GM20431 (cell line): Measurements from ENCODE around the gene PLEKHB2.
"Not testable (repeated sequence)": the region's sequence is repeated elsewhere in the genome, so short reads cannot be mapped to it uniquely, and the experiment has no call there.

Experiments used
- in situ Hi-C: fragments of 300-500 bp; cut with MseI, MboI; formaldehyde crosslinking; loops from one replicate; pipeline ENCODE4 v1.15.0; 2020; ENCODE audit warnings: low sequenced_read_pairs; ENCODE audit not compliant: unreplicated experiment

PLEKHB2 gene, protein sequence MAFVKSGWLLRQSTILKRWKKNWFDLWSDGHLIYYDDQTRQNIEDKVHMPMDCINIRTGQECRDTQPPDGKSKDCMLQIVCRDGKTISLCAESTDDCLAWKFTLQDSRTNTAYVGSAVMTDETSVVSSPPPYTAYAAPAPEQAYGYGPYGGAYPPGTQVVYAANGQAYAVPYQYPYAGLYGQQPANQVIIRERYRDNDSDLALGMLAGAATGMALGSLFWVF

DNA sequence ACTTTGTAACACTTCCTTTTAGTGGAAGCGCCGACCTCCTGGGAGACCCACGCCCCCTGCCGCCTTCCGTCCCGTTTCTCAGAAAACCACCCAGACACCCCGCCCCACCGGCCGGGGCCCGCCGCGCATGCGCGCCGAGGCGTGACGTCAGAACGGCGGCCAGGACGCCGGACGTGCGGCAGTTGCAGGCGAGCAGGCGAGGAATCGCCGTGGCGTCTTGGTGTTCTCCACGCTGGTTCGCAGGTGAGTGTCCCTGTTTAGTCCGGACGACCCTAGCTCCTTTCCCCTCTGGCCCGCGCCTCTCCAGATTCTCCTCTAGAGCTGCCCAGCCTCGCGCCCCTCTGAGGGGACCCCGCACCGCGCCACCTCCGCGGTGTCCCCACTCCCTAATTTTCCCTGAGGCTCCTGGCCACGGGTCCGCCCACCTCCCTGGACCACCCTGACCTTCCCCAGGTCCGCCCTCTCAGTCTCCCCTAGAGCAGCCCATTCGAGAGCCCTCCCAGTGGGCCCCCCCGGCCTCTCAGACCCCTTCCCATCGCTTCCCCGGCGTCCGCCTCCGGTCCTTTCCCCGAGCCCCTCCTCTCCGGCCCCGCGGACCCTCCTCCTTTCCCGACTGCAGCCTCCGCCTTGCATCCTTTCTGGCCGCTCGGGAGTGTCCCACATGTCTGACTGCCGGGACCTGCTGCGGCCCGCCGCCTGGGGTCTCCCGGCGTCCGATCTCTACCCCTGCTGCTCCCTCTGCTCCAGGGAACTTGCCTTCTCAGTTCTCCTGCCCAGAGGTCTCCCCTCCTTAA, at the start of gene PLEKHB2:
Gene PLEKHB2, plus strand, starts transcription at position 181 of the 794 bp plus-strand sequence. CDS start 15,606 bp downstream, outside the sequence.
- in situ Hi-C loops = no loop called here

DNA sequence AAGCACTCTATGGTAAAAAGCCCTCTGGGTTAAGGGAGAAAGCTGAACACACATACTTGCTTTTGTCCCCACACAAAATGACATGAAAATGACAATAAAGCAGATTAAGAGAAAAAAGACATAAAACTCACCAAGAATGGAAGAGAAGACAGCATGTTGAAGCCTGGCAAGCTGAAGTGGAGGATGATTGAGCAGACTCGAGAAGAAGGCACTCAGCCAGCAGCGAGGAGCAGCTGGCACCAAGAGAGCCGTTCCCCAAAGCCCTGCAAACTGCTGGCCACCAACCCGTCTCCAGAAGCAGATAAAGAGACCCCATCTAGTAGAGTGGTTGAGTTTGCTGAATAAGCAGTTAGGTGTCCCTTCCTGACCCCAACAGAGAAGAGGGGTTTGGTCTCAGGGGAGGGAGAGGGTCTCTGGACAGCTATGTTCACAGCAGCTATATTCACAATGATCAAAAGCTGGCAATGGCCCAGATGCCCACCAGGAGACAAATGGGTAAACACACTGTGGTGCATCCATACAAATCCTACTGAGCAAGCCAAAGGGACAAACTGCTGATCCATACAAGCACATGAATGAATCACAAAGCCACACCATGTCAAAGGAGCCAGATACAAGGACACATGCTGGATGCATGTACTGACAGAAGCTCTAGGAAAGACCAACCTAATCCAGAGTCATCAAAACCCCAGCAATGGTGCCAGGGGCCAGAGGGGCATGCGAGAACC, 48.8 kb upstream of the PLEKHB2 start:
- in situ Hi-C loops = no loop called here

DNA sequence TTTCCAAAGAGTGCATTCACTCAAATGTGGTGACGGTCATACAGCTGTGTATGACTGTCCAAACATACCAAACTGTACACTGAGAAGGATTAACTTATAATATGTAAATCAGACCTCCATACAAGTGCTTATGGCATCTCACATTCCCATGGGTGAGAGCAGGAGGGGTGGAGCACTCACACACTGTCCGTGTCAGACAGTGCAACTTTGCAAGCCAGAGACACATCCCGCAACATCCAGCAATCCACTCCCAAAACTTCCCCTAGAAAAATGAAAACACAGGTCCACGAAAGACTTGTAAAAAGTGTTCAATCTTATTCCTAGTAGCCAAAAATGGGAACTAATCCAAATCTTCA, 48.2 kb upstream of the PLEKHB2 start:
- in situ Hi-C loops = no loop called here

DNA sequence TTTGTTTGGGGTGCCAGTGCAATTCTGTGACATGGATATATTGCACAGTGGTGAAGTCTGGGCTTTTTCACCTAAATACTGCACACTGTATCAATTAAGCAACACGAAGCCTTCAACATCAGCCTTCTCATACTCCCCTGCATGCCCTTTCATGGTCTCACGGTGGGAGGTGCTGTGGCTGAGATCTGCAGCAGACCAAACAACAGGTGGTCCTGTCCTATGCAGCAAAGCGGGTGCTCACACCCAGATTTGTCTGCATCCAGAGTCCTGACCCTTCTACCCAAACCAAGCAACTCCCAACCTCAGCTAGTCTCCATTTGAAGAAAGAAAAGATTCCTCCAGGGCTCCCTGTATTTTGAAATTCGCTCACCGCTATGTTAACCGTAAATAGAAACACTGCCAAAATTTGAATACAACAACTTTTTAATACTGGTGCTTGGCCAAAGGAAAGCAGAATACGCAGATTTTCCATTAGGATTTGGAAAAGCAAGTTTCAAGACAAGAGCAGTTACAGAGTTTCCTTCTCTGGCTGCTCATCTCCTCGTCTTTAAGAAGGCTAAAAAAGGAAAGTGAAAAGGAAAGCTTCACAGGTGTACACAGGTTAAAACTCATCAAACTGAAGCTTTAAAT, 46.8 kb upstream of the PLEKHB2 start:
- in situ Hi-C loops = no loop called here

DNA sequence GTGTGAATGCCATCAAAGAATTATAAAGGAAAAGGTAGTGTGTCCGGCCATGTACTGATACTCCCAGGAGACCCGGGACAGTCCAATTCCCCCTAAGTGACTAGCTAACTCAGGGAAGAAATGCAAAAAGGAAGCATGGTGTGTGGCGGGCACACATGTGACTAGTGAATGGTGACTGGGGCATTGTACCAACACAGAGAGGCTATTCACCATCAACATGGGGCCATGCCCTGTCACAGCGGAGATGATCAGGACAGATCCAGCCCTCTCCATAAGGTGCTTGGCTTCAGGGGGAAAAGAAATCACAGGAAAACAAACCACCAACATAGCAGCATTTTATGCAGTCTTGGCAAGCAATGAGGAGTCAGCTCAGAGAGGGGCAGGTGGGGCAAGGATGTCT, 46.2 kb upstream of the PLEKHB2 start:
- in situ Hi-C loops = no loop called here

DNA sequence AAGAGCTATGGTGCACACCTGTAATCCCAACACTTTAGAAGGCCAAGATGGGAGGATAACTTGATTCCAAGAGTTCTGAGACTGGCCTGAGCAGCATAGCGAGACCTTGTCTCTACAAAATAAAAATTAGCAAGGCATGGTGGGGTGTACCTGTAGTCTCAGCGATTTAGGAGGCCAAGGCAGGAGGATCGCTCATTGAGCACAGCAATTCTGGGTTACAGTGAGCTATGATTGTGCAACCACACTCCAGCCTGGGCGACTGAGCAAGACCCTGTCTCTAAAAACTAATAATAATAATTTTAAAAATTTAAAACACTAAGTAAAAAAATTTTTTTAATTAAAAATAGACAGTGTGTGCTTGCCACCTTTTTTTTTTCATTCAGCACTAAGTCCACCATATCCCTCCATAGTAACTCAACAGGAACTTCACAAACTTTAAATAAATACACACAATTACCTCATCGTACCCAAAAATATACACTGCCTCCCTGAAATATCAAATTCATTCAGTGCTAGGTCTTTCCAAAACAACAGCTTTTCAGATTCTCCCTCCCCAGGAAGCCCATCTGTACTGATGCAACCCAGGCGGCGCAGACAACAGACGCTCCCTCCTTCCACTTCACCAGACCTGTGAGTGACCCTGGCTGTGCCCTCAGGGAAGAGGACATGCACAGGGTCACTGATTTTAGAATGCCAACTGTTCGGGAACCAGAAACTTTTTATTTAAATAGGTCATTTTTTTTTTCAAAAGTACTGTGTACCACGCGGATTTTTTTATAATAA, 41.4 kb upstream of the PLEKHB2 start:
- in situ Hi-C loops = no loop called here

DNA sequence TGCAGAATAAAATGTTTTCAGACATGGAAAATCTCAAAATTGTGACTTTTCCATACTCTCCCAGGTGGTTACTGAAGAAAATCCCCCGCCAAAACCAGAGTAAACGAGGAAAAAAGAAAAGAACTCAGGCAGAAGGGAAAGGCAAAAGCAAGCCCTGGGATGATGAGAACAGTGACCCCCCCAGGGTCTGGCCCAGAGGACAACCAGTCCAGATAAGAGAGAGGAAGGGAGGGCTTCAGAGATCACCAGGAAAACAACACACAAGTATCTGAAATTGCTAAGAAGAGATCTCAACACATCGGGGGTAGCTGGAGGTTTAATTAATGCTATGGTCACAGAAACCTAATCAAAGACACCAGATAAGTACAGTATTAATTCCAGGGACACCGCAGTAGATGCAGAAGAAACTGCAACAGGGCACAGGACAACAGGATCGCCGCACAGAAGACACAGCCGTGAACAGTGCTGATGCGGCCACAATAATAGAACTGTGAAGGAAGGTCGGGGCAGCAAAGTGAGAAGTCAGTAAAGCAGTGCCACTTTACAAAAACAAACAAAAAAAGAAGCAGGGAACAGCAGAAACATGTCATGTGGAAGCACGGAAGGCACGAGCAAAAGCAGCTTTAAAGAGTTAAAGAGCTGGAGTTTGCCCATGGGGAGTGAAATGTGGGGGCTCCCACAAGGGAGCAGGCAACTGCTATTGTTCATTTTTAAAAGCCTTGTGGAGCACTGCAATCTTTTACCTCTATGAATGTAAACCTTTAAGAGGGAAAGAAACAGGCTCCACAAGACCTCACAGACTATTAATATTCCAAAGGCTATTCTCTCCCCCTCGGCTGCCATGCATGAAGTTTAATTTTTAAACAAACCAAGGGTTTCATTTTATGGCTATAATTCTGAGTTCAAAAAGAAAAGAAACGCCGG, 40.3 kb upstream of the PLEKHB2 start:
- in situ Hi-C loops = no loop called here

DNA sequence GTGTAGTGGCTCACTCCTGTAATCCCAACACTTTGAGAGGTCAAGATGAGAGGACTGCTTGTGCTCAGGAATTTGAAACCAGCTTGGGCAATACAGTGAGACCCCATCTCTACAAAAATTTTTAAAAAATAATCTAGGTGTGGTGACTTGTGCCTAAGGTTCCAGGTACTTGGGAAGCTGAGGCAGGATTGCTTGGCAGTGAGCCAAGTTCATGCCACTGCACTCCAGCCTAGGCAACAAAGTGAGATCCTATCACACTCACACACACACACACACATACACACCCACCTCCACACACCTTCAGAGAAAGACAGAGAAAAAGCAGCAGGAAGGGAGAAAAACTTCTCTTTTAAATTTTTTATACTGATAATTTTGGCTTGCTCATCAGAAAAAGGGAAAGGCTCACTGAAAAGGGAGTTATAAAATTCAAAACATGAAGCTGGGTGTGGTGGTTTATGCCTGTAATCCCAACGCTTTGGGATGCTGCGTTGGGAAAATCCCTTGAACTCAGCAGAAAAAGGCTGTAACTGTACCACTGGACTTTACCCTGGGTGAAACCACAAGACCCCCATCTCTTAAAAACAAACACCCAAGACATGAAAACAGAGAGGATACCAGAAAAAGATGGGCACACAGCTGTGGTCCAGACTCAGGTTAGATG, 37.5 kb upstream of the PLEKHB2 start:
- in situ Hi-C loops = no loop called here

DNA sequence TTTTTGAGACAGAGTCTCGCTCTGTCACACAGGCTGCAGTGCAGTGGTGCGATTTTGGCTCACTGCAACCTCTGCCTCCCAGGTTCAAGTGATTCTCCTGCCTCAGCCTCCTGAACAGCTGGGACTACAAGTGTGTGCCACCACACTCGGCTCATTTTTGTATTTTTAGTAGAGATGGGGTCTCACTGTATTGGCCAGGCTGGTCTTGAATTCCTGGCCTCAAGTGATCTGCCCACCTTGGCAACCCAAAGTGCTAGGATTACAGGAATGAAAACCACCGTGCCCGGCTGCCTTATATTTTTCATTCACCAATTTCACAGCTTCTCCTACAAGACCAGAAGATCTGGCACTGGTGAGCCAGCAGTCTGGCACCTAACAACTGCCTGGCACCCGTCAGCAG, 37.0 kb upstream of the PLEKHB2 start:
- in situ Hi-C loops = not testable (repeated sequence)

DNA sequence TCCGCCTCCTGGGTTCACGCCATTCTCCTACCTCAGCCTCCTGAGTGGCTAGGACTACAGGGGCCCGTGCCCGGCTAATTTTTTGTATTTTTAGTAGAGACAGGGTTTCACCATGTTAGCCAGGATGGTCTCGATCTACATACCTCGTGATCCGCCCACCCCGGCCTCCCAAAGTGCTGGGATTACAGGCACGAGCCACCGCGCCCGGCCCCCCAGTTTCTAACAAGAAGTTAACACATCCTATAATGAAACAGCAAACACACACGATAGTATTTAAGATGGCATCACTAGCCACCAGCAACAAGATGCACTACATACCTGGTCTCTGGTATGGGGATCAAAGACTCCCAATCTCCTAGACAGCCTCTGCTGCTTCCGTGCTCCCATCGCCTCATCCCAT, 29.6 kb upstream of the PLEKHB2 start:
- in situ Hi-C loops = not testable (repeated sequence)

DNA sequence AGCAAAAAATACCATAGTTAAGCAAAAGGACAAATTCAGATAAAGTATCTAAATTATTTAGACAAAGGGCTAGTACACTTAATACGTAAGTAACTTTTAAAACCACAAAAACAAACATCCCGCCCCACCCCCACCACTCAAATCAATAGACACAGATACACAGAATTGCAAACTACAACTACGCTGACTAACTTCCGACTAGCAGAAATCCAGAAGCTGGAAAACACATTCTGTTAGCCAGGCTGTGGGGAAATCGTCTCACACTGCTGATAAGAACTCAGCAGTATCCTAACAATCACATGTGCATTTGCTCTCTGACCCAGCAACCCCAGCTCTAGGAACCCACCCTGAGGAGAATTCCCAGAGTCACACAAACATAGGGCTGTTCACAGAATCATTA, 28.4 kb upstream of the PLEKHB2 start:
- in situ Hi-C loops = no loop called here

DNA sequence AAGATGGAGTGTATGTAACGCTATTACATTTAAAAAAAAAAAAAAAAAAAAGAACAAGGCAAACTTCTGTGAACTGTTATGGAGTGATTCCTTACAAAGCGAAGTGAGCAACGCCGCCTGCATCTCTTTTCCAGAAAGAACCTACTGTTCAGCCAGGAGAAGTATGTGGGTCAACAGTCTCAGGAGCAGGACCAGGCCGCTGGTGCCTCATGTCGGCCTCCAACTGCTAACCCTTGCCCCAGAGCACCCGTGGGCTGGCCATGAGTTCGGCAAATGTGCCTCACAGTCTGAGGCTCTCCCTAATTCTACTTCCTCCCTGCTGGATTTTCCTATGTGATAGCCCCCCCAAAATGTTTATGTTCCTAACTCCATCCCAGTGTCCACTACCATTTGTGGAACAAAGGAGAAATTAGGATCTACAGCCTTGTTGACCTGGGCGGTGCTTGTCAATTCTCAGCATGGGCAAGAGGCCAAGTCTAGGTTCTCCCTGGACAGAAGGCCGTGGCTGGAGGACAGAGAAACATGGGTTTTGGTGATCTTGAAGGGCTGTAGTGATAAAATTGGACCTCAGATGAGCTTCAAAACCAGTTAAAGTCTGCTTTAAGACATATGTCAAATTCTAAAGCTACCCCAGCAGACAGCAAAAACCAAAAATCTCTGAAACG, 27.8 kb upstream of the PLEKHB2 start:
- in situ Hi-C loops = no loop called here

DNA sequence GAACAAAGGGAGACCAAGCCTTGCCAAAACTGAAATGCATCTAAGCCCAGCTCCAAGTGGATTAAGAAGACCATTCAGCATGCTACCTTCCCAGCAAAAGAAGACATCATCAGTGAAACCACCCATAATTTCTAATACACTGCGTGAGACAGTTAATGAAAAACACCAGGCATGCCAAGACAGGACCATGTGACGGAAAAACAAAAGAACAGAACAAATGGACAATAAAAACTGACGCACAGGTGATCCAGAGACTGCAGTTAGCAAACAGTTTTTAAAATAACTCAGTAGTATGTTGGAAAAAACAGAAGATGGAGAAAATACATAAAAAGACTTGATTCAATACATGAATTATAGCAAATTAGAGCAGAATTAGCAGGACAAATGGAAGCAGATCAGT, 27.2 kb upstream of the PLEKHB2 start:
- in situ Hi-C loops = no loop called here

DNA sequence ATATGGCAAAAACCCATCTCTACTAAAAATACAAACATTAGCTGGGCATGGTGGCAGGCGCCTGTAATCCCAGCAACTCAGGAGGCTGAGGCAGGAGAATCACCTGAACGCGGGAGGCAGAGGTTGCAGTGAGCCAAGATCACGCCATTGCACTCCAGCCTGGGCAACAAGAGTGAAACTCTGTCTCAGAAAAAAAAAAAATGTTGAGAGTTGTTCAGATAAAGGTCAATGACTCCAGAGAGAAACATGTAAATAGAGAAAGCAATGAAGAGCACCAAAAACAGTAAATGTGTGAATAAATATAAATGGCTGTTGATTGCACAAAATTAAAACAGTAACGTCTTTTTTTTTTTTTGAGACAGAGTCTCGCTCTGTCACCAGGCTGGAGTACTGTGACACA, 25.2 kb upstream of the PLEKHB2 start:
- in situ Hi-C loops = not testable (repeated sequence)

DNA sequence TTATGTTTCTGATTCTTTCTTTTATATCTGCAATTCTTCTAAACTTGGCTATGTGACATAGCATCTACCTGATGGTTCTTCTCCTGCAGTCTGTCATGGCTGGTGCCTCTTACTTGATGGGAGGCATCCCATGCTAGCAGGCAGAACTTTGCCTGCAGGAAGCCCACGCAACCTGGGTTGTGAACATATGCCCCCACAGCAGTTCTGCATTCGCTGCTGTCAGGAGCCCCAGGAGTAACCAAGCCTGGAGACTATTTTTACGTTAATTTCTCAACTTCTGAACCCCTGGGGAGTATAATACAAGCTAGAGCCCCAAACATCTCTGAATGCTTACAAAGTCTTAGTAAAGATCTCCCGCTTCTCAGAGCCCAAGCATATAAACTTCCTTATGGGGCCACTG, 23.9 kb upstream of the PLEKHB2 start:
- in situ Hi-C loops = no loop called here

DNA sequence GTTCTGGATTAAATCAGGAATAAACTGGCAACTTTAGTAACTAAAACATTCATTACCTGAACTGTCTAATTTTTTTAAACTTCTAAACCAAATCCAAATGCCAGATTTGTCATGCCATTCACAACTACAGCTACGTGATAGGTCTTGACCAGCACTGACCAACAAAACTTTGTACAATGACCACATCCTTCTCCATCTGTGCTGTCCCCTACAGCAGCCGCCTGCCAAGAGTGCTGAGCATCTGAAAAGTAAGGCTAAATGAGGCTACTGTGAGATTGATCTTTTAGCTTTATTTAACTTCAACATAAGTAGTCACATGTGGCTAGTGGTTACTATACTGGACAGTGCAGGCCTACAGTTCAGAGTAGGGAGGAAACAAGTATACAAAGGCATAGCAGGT, 19.5 kb upstream of the PLEKHB2 start:
- in situ Hi-C loops = no loop called here

DNA sequence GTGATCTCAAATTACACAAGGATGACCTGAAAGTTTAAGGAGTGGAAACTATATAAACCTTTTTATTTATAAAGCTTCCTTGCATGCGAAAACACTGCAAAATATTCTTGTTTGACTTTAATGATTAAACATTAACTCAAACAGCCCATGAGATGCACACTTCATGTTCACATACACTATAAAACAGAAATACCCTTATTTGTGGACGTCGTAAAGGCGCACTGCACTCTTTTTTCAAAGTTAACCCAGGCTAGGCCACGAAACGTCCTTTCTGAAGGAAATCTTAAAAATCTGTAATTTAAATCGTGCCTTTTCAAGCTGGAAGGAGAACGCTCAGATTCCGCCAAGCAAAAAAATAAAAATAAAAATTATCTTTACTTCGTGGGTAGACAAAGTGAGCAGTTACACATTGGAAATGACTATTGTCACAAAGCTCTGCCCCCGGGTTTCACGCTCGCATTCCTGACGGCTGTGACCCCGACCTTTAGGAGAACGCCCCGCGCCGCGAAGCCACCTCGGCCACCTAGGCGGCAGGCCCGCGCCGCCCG, 12.6 kb upstream of the PLEKHB2 start:
- in situ Hi-C loops = no loop called here
